Endothelial cell of umbilical vein (primary cell): ENCODE results near the gene USP19. TPM values are rescaled to one million over a fixed set of nuclear protein-coding genes. Genes with fewer than 3 reads are reported as not detected.

Source experiments
- BruUV-seq: library from RNA; stranded (reverse); fragments of 400-500 nt; replicated peaks from 2 replicates; lab custom pipeline; 2021; lab: Mats Ljungman, UMichigan
- CTCF ChIA-PET: fragments of 300-600, 350-600 bp; sonication (Branson Sonifier 250); formaldehyde crosslinking; loops from one replicate; lab custom pipeline; 2021; ENCODE audit warnings: antibody characterized with exemption, inconsistent platforms; lab: Charles Lee
- POLR2A ChIA-PET: fragments of 300-600, 350-600 bp; sonication (Branson Sonifier 250); formaldehyde crosslinking; loops from one replicate; lab custom pipeline; 2021; ENCODE audit warnings: antibody characterized with exemption, inconsistent platforms; lab: Charles Lee
- DNase-seq: peaks from one replicate; pipeline ENCODE4 v3.0.0-alpha.2; 2011; ENCODE audit warnings: low read depth, low spot score
- FAIRE-seq: peaks from 2 replicates; lab custom pipeline; 2011; peaks lifted over from hg19 to GRCh38; lab: Jason Lieb, UNC
- H2AFZ ChIP-seq: 2 replicates; pipeline ENCODE4 v1.6.0; 2012; ENCODE audit warnings: low read depth, low read length, control low read depth, inconsistent platforms
- H3K27ac ChIP-seq: 2 replicates; pipeline ENCODE4 v1.5.1; 2011; ENCODE audit warnings: low read depth, mild to moderate bottlenecking, control low read depth, low read length, moderate library complexity; ENCODE audit not compliant: insufficient read depth
- H3K27me3 ChIP-seq, 2 experiments: 2 replicates each; pipeline versions ENCODE4 v1.6.0 to v1.6.1; 2011; ENCODE audit warnings: low read length in 2 of 2, mixed read lengths in 1 of 2; ENCODE audit not compliant: control insufficient read depth in 2 of 2, insufficient read depth in 2 of 2
- H3K36me3 ChIP-seq, 2 experiments: 2 replicates in 1 of 2; 3 replicates in 1 of 2; pipeline ENCODE4 v1.5.1; 2011; ENCODE audit warnings: low read length in 2 of 2, mild to moderate bottlenecking in 1 of 2, moderate library complexity in 1 of 2; ENCODE audit not compliant: control insufficient read depth in 2 of 2, insufficient read depth in 2 of 2; ENCODE audit errors: extremely low read depth in 1 of 2
- H3K4me1 ChIP-seq: 3 replicates; pipeline ENCODE4 v1.5.1; 2011; ENCODE audit warnings: mild to moderate bottlenecking, low read length; ENCODE audit not compliant: control insufficient read depth, insufficient read depth; ENCODE audit errors: extremely low read depth
- H3K4me2 ChIP-seq: 2 replicates; pipeline ENCODE4 v1.6.1; 2011; ENCODE audit warnings: low read length, control low read depth, mixed read lengths; ENCODE audit not compliant: insufficient read depth
- H3K4me3 ChIP-seq, 3 experiments: fragments of 200-600 bp in 1 of 3; sonication (generic), shearing (Covaris generic) in 1 of 3; replicated peaks in 1 of 3; 2 replicates each; pipeline ENCODE4 v1.5.1; 2011 to 2016; ENCODE audit warnings: control low read depth in 3 of 3, low read length in 3 of 3, mild to moderate bottlenecking in 2 of 3, inconsistent platforms in 1 of 3, low read depth in 1 of 3, moderate library complexity in 1 of 3; ENCODE audit not compliant: insufficient read depth in 1 of 3
- H3K79me2 ChIP-seq: 2 replicates; pipeline ENCODE4 v1.6.0; 2012; ENCODE audit warnings: low read length, inconsistent platforms; ENCODE audit not compliant: control insufficient read depth, insufficient read depth
- H3K9ac ChIP-seq: replicated peaks from 2 replicates; pipeline ENCODE3; 2011; ENCODE audit warnings: low read length, control low read depth; ENCODE audit not compliant: insufficient read depth; ENCODE audit errors: extremely low read depth
- H3K9me1 ChIP-seq: replicated peaks from 3 replicates; pipeline ENCODE4 v1.6.0; 2011; ENCODE audit warnings: mild to moderate bottlenecking, low read length; ENCODE audit not compliant: control insufficient read depth, insufficient read depth; ENCODE audit errors: extremely low read depth
- H3K9me3 ChIP-seq: replicated peaks from 2 replicates; pipeline ENCODE4 v1.5.1; 2012; ENCODE audit warnings: low read length, inconsistent platforms; ENCODE audit not compliant: control insufficient read depth, insufficient read depth
- H4K20me1 ChIP-seq: replicated peaks from 2 replicates; pipeline ENCODE3; 2011; ENCODE audit warnings: mild to moderate bottlenecking, low read length; ENCODE audit not compliant: control insufficient read depth, insufficient read depth; ENCODE audit errors: extremely low read depth
- EZH2 ChIP-seq: IDR thresholded peaks from 2 replicates; pipeline ENCODE4 v1.6.1; 2012; ENCODE audit warnings: borderline replicate concordance, low read depth, mild to moderate bottlenecking, moderate library complexity, low read length, inconsistent platforms; ENCODE audit not compliant: severe bottlenecking
- FOS ChIP-seq: IDR thresholded peaks from 2 replicates; pipeline ENCODE4 v1.6.1; 2011; ENCODE audit warnings: mild to moderate bottlenecking, low read length, moderate library complexity, borderline replicate concordance; ENCODE audit not compliant: insufficient read depth
- GATA2 ChIP-seq: IDR thresholded peaks from 2 replicates; pipeline ENCODE4 v1.7.0; 2011; ENCODE audit warnings: low read depth, mild to moderate bottlenecking, moderate library complexity, mixed read lengths, low read length; ENCODE audit not compliant: insufficient read length, insufficient read depth
- JUN ChIP-seq: IDR thresholded peaks from 2 replicates; pipeline ENCODE4 v1.6.1; 2011; ENCODE audit warnings: borderline replicate concordance, low read depth; ENCODE audit not compliant: insufficient read length, insufficient read depth
- MAX ChIP-seq: IDR thresholded peaks from 2 replicates; pipeline ENCODE4 v1.6.1; 2011; ENCODE audit not compliant: insufficient read depth, insufficient read length
- POLR2A ChIP-seq: IDR thresholded peaks from 2 replicates; pipeline ENCODE4 v1.6.1; 2012; ENCODE audit warnings: low read depth, mild to moderate bottlenecking, control low read depth, low read length
- dilution Hi-C: fragments of 300-500 bp; cut with MboI; formaldehyde crosslinking; loops from one replicate; pipeline ENCODE4 v1.15.0; 2019; ENCODE audit warnings: low sequenced_read_pairs; ENCODE audit not compliant: extremely low pct_ligation_motif_present
- intact Hi-C: fragments of 100-400 bp; cut with micrococcal nuclease; formaldehyde crosslinking; loops from one replicate; pipeline ENCODE4 v1.10.0; 2022
- polyA plus RNA-seq, 4 experiments: library from polyadenylated mRNA; depleted of rRNA in 3 of 4; stranded (reverse) in 3 of 4; unstranded in 1 of 4; fragments of >200 nt; gene quantifications; 2 replicates each; pipeline versions ENCODE4 v1.2.1 to v1.2.3, GENCODE V29; 2011 to 2012; ENCODE audit warnings: missing spikeins in 1 of 4
- total RNA-seq: library from RNA; stranded (reverse); gene quantifications from 2 replicates; pipeline ENCODE4 v1.2.3, GENCODE V29; 2021
- TF ChIP-seq, protein P1 (sequence below), 2 donors: IDR thresholded peaks; 1 replicate in 1 of 2; 2 replicates in 1 of 2; pipeline ENCODE4 v1.5.1; 2011; ENCODE audit warnings: low read length in 2 of 2, mild to moderate bottlenecking in 2 of 2, moderate library complexity in 2 of 2, control low read depth in 1 of 2, inconsistent platforms in 1 of 2, low read depth in 1 of 2; ENCODE audit not compliant: insufficient read depth in 1 of 2; ENCODE audit errors: extremely low read depth in 1 of 2

Gene USP19
- total and polyA plus RNA-seq, 2 donors (not counting 3 experiments of a cell fraction or from before 2014, with no cell fraction given) = 31.3 to 39.1 TPM

- FAIRE-seq (no peak), DNase-seq (no peak)
- Histone ChIP-seq H3K9ac (no peak overlapping the region), H3K27me3 (no peaks in the 10 kb centered on the region), H3K27ac (no peak overlapping the region), H3K4me2 (no peak overlapping the region), H3K36me3 (peaks cover 8 to 23% of the 10 kb centered on the region in 2 experiments), H3K79me2 (peaks cover 67% of the 10 kb centered on the region), H3K4me3 (no peak overlapping the region), H3K9me3 (no peaks in the 10 kb centered on the region), H3K9me1 (no peaks in the 10 kb centered on the region), H3K4me1 (no peaks in the 10 kb centered on the region), H4K20me1 (peaks cover 2% of the 10 kb centered on the region), H2AFZ (no peak overlapping the region)
- no peak for TF ChIP-seq EZH2
- dilution Hi-C loops (no loop called here), intact Hi-C loops (loop anchor here (5.0 kb wide), 1 partner anchor 222 kb away; no protein-coding TSS in a partner anchor)
- ChIA-PET POLR2A (no interaction called here), CTCF (interaction anchor here (1.4 kb wide), 1 partner anchor 370 kb away, joined by 6 read pairs; no protein-coding TSS in a partner anchor)
- no TSS peak for BruUV-seq
Measured at GRCh38 chr3:49079270-49079669, 41.4 kb downstream of the USP19 start.

GRCh38 chr3:49076646-49077045, 44.0 kb downstream of the USP19 start:
- DNase-seq = no peak
- ChIA-PET CTCF (no interaction called here), POLR2A (no interaction called here)
- Histone ChIP-seq H3K9ac (no peak overlapping the region), H3K9me1 (no peaks in the 10 kb centered on the region), H4K20me1 (peaks cover 2% of the 10 kb centered on the region), H3K27ac (no peak overlapping the region), H3K27me3 (no peaks in the 10 kb centered on the region), H3K9me3 (no peaks in the 10 kb centered on the region), H3K4me2 (no peak overlapping the region), H3K79me2 (peaks cover 46% of the 10 kb centered on the region), H3K4me3 (no peak overlapping the region), H3K4me1 (no peaks in the 10 kb centered on the region), H3K36me3 (peaks cover 8 to 31% of the 10 kb centered on the region in 2 experiments), H2AFZ (no peak overlapping the region)
- FAIRE-seq = no peak
- intact Hi-C loops (loop anchor here (5.0 kb wide), 1 partner anchor 219 kb away; no protein-coding TSS in a partner anchor), dilution Hi-C loops (no loop called here)
- no TSS peak for BruUV-seq
- no peak for TF ChIP-seq FOS
- no peak for TF ChIP-seq MAX
- no peak for TF ChIP-seq POLR2A
- TF ChIP-seq GATA2 = no peak
- no peak for TF ChIP-seq JUN
- TF ChIP-seq EZH2 = no peak
- TF ChIP-seq, protein P1, sequence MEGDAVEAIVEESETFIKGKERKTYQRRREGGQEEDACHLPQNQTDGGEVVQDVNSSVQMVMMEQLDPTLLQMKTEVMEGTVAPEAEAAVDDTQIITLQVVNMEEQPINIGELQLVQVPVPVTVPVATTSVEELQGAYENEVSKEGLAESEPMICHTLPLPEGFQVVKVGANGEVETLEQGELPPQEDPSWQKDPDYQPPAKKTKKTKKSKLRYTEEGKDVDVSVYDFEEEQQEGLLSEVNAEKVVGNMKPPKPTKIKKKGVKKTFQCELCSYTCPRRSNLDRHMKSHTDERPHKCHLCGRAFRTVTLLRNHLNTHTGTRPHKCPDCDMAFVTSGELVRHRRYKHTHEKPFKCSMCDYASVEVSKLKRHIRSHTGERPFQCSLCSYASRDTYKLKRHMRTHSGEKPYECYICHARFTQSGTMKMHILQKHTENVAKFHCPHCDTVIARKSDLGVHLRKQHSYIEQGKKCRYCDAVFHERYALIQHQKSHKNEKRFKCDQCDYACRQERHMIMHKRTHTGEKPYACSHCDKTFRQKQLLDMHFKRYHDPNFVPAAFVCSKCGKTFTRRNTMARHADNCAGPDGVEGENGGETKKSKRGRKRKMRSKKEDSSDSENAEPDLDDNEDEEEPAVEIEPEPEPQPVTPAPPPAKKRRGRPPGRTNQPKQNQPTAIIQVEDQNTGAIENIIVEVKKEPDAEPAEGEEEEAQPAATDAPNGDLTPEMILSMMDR (IDR thresholded peaks at IDR 0.05; ENCODE audit: extremely low read depth in 1 of 2, insufficient read depth in 1 of 2, low read depth in 1 of 2, low read length in 2 of 2) = no peak
